NCI-H2107 treated with DMSO at 0.1 percent for 48 hours (cell line): ENCODE measurements around the gene ME3.

ENCODE experiments used
- DNase-seq: peaks from one replicate; lab custom pipeline; 2025; ENCODE audit not compliant: unreplicated experiment; lab: John Stamatoyannopoulos, UW

ME3 gene

GRCh38 chr11:86672007-86672621 is at the start of gene ME3:
TSS of gene ME3 (minus strand) at chr11:86672616.
- DNase-seq = peak; percentile 59

GRCh38 chr11:86722006-86722405 is 49.6 kb upstream of the ME3 start:
- DNase-seq = no peak

- no peak for DNase-seq
These were observed 48.1 kb upstream of the ME3 start for GRCh38 chr11:86720546-86720945.

- no peak for DNase-seq
These were observed 47.5 kb upstream of the ME3 start for GRCh38 chr11:86719781-86720463.

GRCh38 chr11:86718999-86719398 is 46.6 kb upstream of the ME3 start:
- DNase-seq = no peak

GRCh38 chr11:86718521-86718920 is 46.1 kb upstream of the ME3 start:
- no peak for DNase-seq

- no peak for DNase-seq
These were observed 45.5 kb upstream of the ME3 start for GRCh38 chr11:86717817-86718501.

- DNase-seq = no peak
These were observed 43.2 kb upstream of the ME3 start for GRCh38 chr11:86715611-86716010.

GRCh38 chr11:86713552-86713951 is 41.1 kb upstream of the ME3 start:
- no peak for DNase-seq

- no peak for DNase-seq
These were observed 38.5 kb upstream of the ME3 start for GRCh38 chr11:86710936-86711335.

GRCh38 chr11:86708669-86709068 is 36.3 kb upstream of the ME3 start:
- no peak for DNase-seq

- no peak for DNase-seq
These were observed 34.1 kb upstream of the ME3 start for GRCh38 chr11:86706338-86707131.

- DNase-seq = no peak
These were observed 32.3 kb upstream of the ME3 start for GRCh38 chr11:86704710-86705109.

- no peak for DNase-seq
These were observed 31.6 kb upstream of the ME3 start for GRCh38 chr11:86703987-86704386.

GRCh38 chr11:86702220-86702983 is 30.0 kb upstream of the ME3 start:
- no peak for DNase-seq

GRCh38 chr11:86699040-86699791 is 26.8 kb upstream of the ME3 start:
- no peak for DNase-seq

- DNase-seq = no peak
These were observed 26.2 kb upstream of the ME3 start for GRCh38 chr11:86698639-86699038.

GRCh38 chr11:86696451-86696850 is 24.0 kb upstream of the ME3 start:
- DNase-seq = no peak

- DNase-seq = no peak
These were observed 23.6 kb upstream of the ME3 start for GRCh38 chr11:86696004-86696403.

GRCh38 chr11:86695373-86695772 is 23.0 kb upstream of the ME3 start:
- DNase-seq = no peak
